OCI-LY7 (cell line): ENCODE data around the gene TFB1M. TPM values are rescaled to one million over a fixed set of nuclear protein-coding genes. Genes with fewer than 3 reads are reported as not detected.

Experiments used
- BruUV-seq: library from RNA; stranded (reverse); fragments of 400-500 nt; replicated peaks from 2 replicates; lab custom pipeline; 2021; lab: Mats Ljungman, UMichigan
- CTCF ChIA-PET: fragments of 300-600 bp; sonication (Branson Sonifier 250); formaldehyde crosslinking; loops from one replicate; lab custom pipeline; 2022; ENCODE audit warnings: antibody characterized with exemption; ENCODE audit not compliant: unreplicated experiment; lab: Charles Lee
- POLR2A ChIA-PET: fragments of 300-600 bp; sonication (Branson Sonifier 250); formaldehyde crosslinking; loops from one replicate; lab custom pipeline; 2022; ENCODE audit warnings: antibody characterized with exemption; lab: Charles Lee
- DNase-seq: peaks from one replicate; pipeline ENCODE4 v3.0.0-alpha.2; 2015; ENCODE audit warnings: low spot score
- H2AFZ ChIP-seq: fragments of 200-600 bp; sonication (generic), shearing (Covaris generic); 2 replicates; pipeline ENCODE4 v1.6.1; 2014; ENCODE audit warnings: mild to moderate bottlenecking, antibody characterized with exemption, low read length, moderate library complexity
- H3K27ac ChIP-seq: fragments of 200-600 bp; sonication (generic); 2 replicates; pipeline ENCODE4 v1.5.1; 2014; ENCODE audit warnings: mixed run types, low read depth, mild to moderate bottlenecking, moderate library complexity, low read length, inconsistent platforms; ENCODE audit not compliant: poor library complexity, severe bottlenecking
- H3K36me3 ChIP-seq: fragments of 200-600 bp; sonication (generic); 2 replicates; pipeline ENCODE4 v1.6.1; 2014; ENCODE audit warnings: mild to moderate bottlenecking, antibody characterized with exemption, low read length, moderate library complexity, mixed read lengths; ENCODE audit not compliant: insufficient read depth
- H3K4me1 ChIP-seq: fragments of 200-600 bp; sonication (generic); 2 replicates; pipeline ENCODE4 v1.5.1; 2014; ENCODE audit warnings: mild to moderate bottlenecking, low read length; ENCODE audit not compliant: insufficient read depth, poor library complexity, severe bottlenecking
- H3K4me2 ChIP-seq: fragments of 200-600 bp; sonication (generic); 2 replicates; pipeline ENCODE4 v1.6.1; 2014; ENCODE audit warnings: mild to moderate bottlenecking, low read length
- H3K4me3 ChIP-seq: fragments of 200-600 bp; sonication (generic); 2 replicates; pipeline ENCODE4 v1.5.1; 2014; ENCODE audit warnings: mild to moderate bottlenecking, low read depth, low read length; ENCODE audit not compliant: poor library complexity, severe bottlenecking
- H3K79me2 ChIP-seq: fragments of 200-600 bp; sonication (generic); 2 replicates; pipeline ENCODE4 v1.6.1; 2016; ENCODE audit warnings: low read depth, mild to moderate bottlenecking, low read length, moderate library complexity, mixed read lengths; ENCODE audit not compliant: insufficient read depth
- H3K9me2 ChIP-seq: fragments of 200-600 bp; sonication (generic); 2 replicates; pipeline ENCODE4 v1.6.1; 2016; ENCODE audit warnings: mild to moderate bottlenecking, low read length, mixed read lengths; ENCODE audit not compliant: insufficient read depth
- H3K9me3 ChIP-seq: fragments of 200-600 bp; sonication (generic); 2 replicates; pipeline ENCODE4 v1.6.1; 2014; ENCODE audit warnings: mild to moderate bottlenecking, mixed run types, low read length, mixed read lengths
- H4K20me1 ChIP-seq: fragments of 200-600 bp; sonication (generic); 2 replicates; pipeline ENCODE4 v1.6.1; 2014; ENCODE audit warnings: mild to moderate bottlenecking, antibody characterized with exemption, low read length, moderate library complexity, mixed read lengths; ENCODE audit not compliant: insufficient read depth
- CTCF ChIP-seq: fragments of 200-600 bp; sonication (generic); conservative IDR thresholded peaks from 2 replicates; pipeline ENCODE4 v1.5.1; 2014; ENCODE audit warnings: mild to moderate bottlenecking, antibody characterized with exemption, low read length, moderate library complexity, mixed read lengths
- EZH2phosphoT487 ChIP-seq: fragments of 200-600 bp; sonication (generic); IDR thresholded peaks from 2 replicates; pipeline ENCODE4 v1.6.1; 2018; ENCODE audit warnings: low read depth, borderline replicate concordance, mild to moderate bottlenecking, mixed run types, antibody characterized with exemption, low read length, moderate library complexity, mixed read lengths
- intact Hi-C: fragments of 100-400 bp; cut with micrococcal nuclease; formaldehyde crosslinking; loops from one replicate; pipeline ENCODE4 v1.10.0; 2022; ENCODE audit not compliant: unreplicated experiment
- total RNA-seq, 2 experiments: library from RNA; depleted of rRNA in 1 of 2; stranded (reverse); fragments of >200 nt in 1 of 2; shearing (Covaris generic) in 1 of 2; gene quantifications; 2 replicates each; pipeline ENCODE4 v1.2.3, GENCODE V29; 2014 to 2022

TFB1M gene
- total RNA-seq, 2 experiments from 2014 or later = 34.8 to 62.8 TPM

DNA sequence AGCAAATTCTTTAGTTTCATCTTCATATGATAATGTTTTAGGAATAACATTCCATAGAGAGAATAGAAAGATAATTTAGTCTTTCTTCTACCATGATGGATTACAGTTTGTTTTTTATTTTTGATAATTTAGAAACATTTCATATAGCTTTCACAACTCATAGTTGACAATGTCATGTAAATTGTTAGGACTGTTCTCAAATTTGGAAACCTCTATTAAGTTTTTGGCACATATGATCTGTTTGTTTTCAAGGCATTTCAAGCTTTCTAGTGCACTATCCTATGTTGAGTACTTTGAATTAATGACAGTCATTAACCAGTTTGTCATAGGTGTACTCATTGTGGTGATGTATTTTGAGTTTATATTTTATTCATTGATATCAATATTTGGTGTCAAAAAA lies 10.7 kb upstream of the TFB1M start:
- Histone ChIP-seq H3K4me2 (no peak overlapping the region), H3K9me3 (no peaks in the 10 kb centered on the region)

DNA sequence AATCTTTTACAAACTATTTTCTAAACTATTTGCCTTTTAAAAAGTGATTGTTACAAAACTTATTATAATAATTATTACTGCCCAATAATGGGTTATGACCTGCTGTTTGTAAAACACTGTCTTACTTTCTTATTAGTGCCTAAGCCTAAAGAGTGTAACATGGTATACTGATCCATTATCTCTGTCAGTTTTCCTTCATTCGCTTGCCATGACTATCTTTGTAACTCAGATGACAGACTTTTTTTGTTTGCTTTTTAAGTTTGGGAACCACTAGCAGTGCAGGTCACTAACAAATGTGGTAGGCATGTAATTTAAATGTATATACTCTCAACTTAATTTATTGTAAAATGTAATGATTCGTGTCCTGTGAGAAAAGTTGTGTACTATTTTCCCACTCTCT lies 9.9 kb upstream of the TFB1M start:
- DNase-seq = no peak
- CTCF ChIA-PET = no interaction called here
- Histone ChIP-seq H3K79me2 (no peaks in the 10 kb centered on the region), H4K20me1 (no peaks in the 10 kb centered on the region), H3K9me2 (no peaks in the 10 kb centered on the region), H3K9me3 (no peaks in the 10 kb centered on the region), H2AFZ (no peak overlapping the region), H3K4me3 (no peak overlapping the region), H3K36me3 (no peaks in the 10 kb centered on the region), H3K4me2 (no peak overlapping the region), H3K4me1 (peaks cover 16% of the 10 kb centered on the region), H3K27ac (no peak overlapping the region)
- no TSS peak for BruUV-seq
- POLR2A ChIA-PET = interaction anchor here (0.7 to 2.1 kb wide), 2 partner anchors 8 to 591 kb away, joined by 3 to 7 read pairs; no protein-coding TSS in a partner anchor
- intact Hi-C loops = loop anchor here (10.0 kb wide), 1 partner anchor 1231 kb away; no protein-coding TSS in a partner anchor
- TF ChIP-seq CTCF (no peak), EZH2phosphoT487 (no peak)

More for the DNA sequence above, 10.7 kb upstream of the TFB1M start:
- no peak for DNase-seq
- CTCF ChIA-PET = no interaction called here
- Histone ChIP-seq H4K20me1 (no peaks in the 10 kb centered on the region), H3K4me3 (no peak overlapping the region), H3K9me2 (no peaks in the 10 kb centered on the region), H3K79me2 (no peaks in the 10 kb centered on the region), H3K36me3 (no peaks in the 10 kb centered on the region), H3K4me1 (peaks cover 8% of the 10 kb centered on the region), H3K27ac (no peak overlapping the region), H2AFZ (no peak overlapping the region)
- intact Hi-C loops = loop anchor here (10.0 kb wide), 1 partner anchor 1230 kb away; no protein-coding TSS in a partner anchor
- BruUV-seq = no TSS peak
- TF ChIP-seq EZH2phosphoT487 (no peak), CTCF (no peak)
- POLR2A ChIA-PET = interaction anchor here (0.6 to 2.1 kb wide), 3 partner anchors 9 to 590 kb away, joined by 3 to 7 read pairs (median 3); no protein-coding TSS in a partner anchor

DNA sequence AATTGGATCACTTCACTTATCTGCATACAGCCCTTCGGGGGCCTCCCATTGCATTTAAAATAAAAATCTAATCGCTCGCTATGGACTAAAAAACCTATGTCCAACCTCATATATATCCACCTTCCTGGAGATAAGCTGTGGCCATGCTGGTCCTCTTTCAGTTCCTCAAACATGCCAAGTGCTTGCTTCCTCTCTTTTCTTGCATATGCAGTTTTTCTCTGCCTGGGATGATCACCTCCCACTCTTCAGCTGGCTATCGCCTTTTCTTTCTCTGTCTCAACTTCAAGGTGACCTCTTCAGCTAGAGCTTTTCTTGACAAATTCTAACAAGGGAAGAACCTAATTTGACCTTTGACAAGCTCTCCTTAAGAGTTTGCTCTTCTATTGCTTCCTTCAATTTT lies 5.6 kb upstream of the TFB1M start:
- Histone ChIP-seq H2AFZ (peak overlapping the region; percentile 39; the same call in 1 of the 2 replicates), H3K36me3 (no peaks in the 10 kb centered on the region; the same call in 1 of the 2 replicates), H3K9me2 (no peaks in the 10 kb centered on the region), H3K4me3 (no peak overlapping the region), H3K4me1 (peaks cover 26% of the 10 kb centered on the region), H3K9me3 (no peaks in the 10 kb centered on the region), H3K27ac (no peak overlapping the region), H3K79me2 (no peaks in the 10 kb centered on the region; the same call in 1 of the 2 replicates), H3K4me2 (no peak overlapping the region), H4K20me1 (no peaks in the 10 kb centered on the region)
- intact Hi-C loops = loop anchor here (10.0 kb wide), 2 partner anchors 1235 to 1375 kb away; no protein-coding TSS in a partner anchor
- ChIA-PET POLR2A (interaction anchor here (0.7 kb wide), 1 partner anchor 12 kb away, joined by 3 read pairs; no protein-coding TSS in a partner anchor), CTCF (no interaction called here)
- BruUV-seq = no TSS peak
- TF ChIP-seq CTCF (no peak), EZH2phosphoT487 (no peak)
- DNase-seq = peak; percentile 19
